IPS-18a (cell line): ENCODE data around the gene NKAIN4.

ENCODE experiments used
- H3K27ac ChIP-seq: one replicate; pipeline ENCODE4 v1.5.1; 2013; ENCODE audit warnings: low read length
- H3K27me3 ChIP-seq: one replicate; pipeline ENCODE4 v1.6.1; 2013; ENCODE audit warnings: mild to moderate bottlenecking, low read length; ENCODE audit not compliant: control insufficient read depth, insufficient read depth
- H3K36me3 ChIP-seq: one replicate; pipeline ENCODE4 v1.6.1; 2013; ENCODE audit warnings: low read depth, low read length; ENCODE audit not compliant: control insufficient read depth
- H3K4me1 ChIP-seq: one replicate; pipeline ENCODE4 v1.6.1; 2013; ENCODE audit warnings: low read depth, low read length; ENCODE audit not compliant: control insufficient read depth
- H3K4me3 ChIP-seq: one replicate; pipeline ENCODE4 v1.5.1; 2013; ENCODE audit warnings: low read length
- H3K9ac ChIP-seq: one replicate; pipeline ENCODE4 v1.6.1; 2013; ENCODE audit warnings: mild to moderate bottlenecking, low read length, moderate library complexity
- H3K9me3 ChIP-seq: one replicate; pipeline ENCODE4 v1.6.1; 2013; ENCODE audit warnings: low read depth, low read length; ENCODE audit not compliant: control insufficient read depth

Gene NKAIN4

GRCh38 chr20:63204362-63204761, 49.9 kb downstream of the NKAIN4 start:
- H3K36me3 ChIP-seq: peaks cover 71% of the 10 kb centered on the region
- H3K4me1 ChIP-seq: no peaks in the 10 kb centered on the region
- H3K27ac ChIP-seq: no peak overlapping the region
- H3K9ac ChIP-seq: no peak overlapping the region
- H3K4me3 ChIP-seq: no peak overlapping the region
- no peaks in the 10 kb centered on the region for H3K9me3 ChIP-seq
- H3K27me3 ChIP-seq: no peaks in the 10 kb centered on the region

- no peaks in the 10 kb centered on the region for H3K9me3 ChIP-seq
- H3K27me3 ChIP-seq: no peaks in the 10 kb centered on the region
- H3K4me3 ChIP-seq: no peak overlapping the region
- H3K9ac ChIP-seq: no peak overlapping the region
- peaks cover 61% of the 10 kb centered on the region for H3K36me3 ChIP-seq
- no peaks in the 10 kb centered on the region for H3K4me1 ChIP-seq
- no peak overlapping the region for H3K27ac ChIP-seq
These were observed 51.3 kb downstream of the NKAIN4 start for GRCh38 chr20:63202811-63203526.

- no peaks in the 10 kb centered on the region for H3K27me3 ChIP-seq
- H3K9me3 ChIP-seq: no peaks in the 10 kb centered on the region
- H3K4me3 ChIP-seq: no peak overlapping the region
- H3K9ac ChIP-seq: no peak overlapping the region
- H3K36me3 ChIP-seq: peaks cover 56% of the 10 kb centered on the region
- no peaks in the 10 kb centered on the region for H3K4me1 ChIP-seq
- no peak overlapping the region for H3K27ac ChIP-seq
These were observed 52.2 kb downstream of the NKAIN4 start for GRCh38 chr20:63202021-63202420.

GRCh38 chr20:63198606-63199005, 55.7 kb downstream of the NKAIN4 start:
- no peaks in the 10 kb centered on the region for H3K9me3 ChIP-seq
- H3K27me3 ChIP-seq: no peaks in the 10 kb centered on the region
- peaks cover 46% of the 10 kb centered on the region for H3K36me3 ChIP-seq
- H3K9ac ChIP-seq: no peak overlapping the region
- no peaks in the 10 kb centered on the region for H3K4me1 ChIP-seq
- no peak overlapping the region for H3K4me3 ChIP-seq
- H3K27ac ChIP-seq: no peak overlapping the region

- Histone ChIP-seq H3K4me1 (no peaks in the 10 kb centered on the region), H3K9ac (no peak overlapping the region), H3K9me3 (no peaks in the 10 kb centered on the region), H3K27ac (no peak overlapping the region), H3K27me3 (no peaks in the 10 kb centered on the region), H3K4me3 (no peak overlapping the region), H3K36me3 (peaks cover 31% of the 10 kb centered on the region)
These were observed 57.3 kb downstream of the NKAIN4 start for GRCh38 chr20:63196768-63197470.

- Histone ChIP-seq H3K36me3 (peaks cover 20% of the 10 kb centered on the region), H3K4me1 (no peaks in the 10 kb centered on the region), H3K4me3 (no peak overlapping the region), H3K27me3 (no peaks in the 10 kb centered on the region), H3K27ac (no peak overlapping the region), H3K9ac (no peak overlapping the region), H3K9me3 (no peaks in the 10 kb centered on the region)
These were observed 59.5 kb downstream of the NKAIN4 start for GRCh38 chr20:63194797-63195173.

GRCh38 chr20:63194007-63194796, 60.1 kb downstream of the NKAIN4 start:
- peaks cover 20% of the 10 kb centered on the region for H3K36me3 ChIP-seq

GRCh38 chr20:63192721-63193120, 61.5 kb downstream of the NKAIN4 start:
- H3K9me3 ChIP-seq: no peaks in the 10 kb centered on the region
- H3K9ac ChIP-seq: no peak overlapping the region
- no peaks in the 10 kb centered on the region for H3K27me3 ChIP-seq
- H3K4me3 ChIP-seq: no peak overlapping the region
- peaks cover 20% of the 10 kb centered on the region for H3K36me3 ChIP-seq
- H3K4me1 ChIP-seq: no peaks in the 10 kb centered on the region
- no peak overlapping the region for H3K27ac ChIP-seq

More at GRCh38 chr20:63194007-63194796, 60.1 kb downstream of the NKAIN4 start:
- Histone ChIP-seq H3K27ac (no peak overlapping the region), H3K4me1 (no peaks in the 10 kb centered on the region), H3K9me3 (no peaks in the 10 kb centered on the region), H3K27me3 (no peaks in the 10 kb centered on the region), H3K4me3 (no peak overlapping the region), H3K9ac (no peak overlapping the region)

- no peaks in the 10 kb centered on the region for H3K27me3 ChIP-seq
- H3K36me3 ChIP-seq: peaks cover 12% of the 10 kb centered on the region
- H3K27ac ChIP-seq: no peak overlapping the region
- H3K9me3 ChIP-seq: no peaks in the 10 kb centered on the region
- H3K4me1 ChIP-seq: no peaks in the 10 kb centered on the region
- no peak overlapping the region for H3K9ac ChIP-seq
- H3K4me3 ChIP-seq: no peak overlapping the region
These were observed 62.9 kb downstream of the NKAIN4 start for GRCh38 chr20:63191400-63191799.

GRCh38 chr20:63190828-63191227, 63.4 kb downstream of the NKAIN4 start:
- Histone ChIP-seq H3K27ac (no peak overlapping the region), H3K36me3 (peaks cover 9% of the 10 kb centered on the region), H3K4me1 (no peaks in the 10 kb centered on the region), H3K27me3 (no peaks in the 10 kb centered on the region), H3K4me3 (no peak overlapping the region), H3K9me3 (no peaks in the 10 kb centered on the region), H3K9ac (no peak overlapping the region)
